Stimulated activated CD8-positive, alpha-beta memory T cell treated with anti-CD3 and anti-CD28 coated beads, Interleukin-4, amount 100 ng/mL, for 24 hours (primary cell): ENCODE results near the gene DDX39A.
"Not testable (repeated sequence)": the region's sequence is repeated elsewhere in the genome, so short reads cannot be mapped to it uniquely, and the experiment has no call there.

ENCODE experiments used
- DNase-seq: peaks from one replicate; pipeline ENCODE4 v3.0.0-alpha.2; 2020; ENCODE audit warnings: low read depth

Gene DDX39A

GRCh38 chr19:14408491-14409145, 10.5 kb downstream of the DDX39A start:
- DNase-seq: no peak

- no peak for DNase-seq
Observed at GRCh38 chr19:14407605-14408484, 11.3 kb downstream of the DDX39A start.

- DNase-seq: no peak
Observed at GRCh38 chr19:14406645-14407401, 12.3 kb downstream of the DDX39A start.

GRCh38 chr19:14405758-14406644, 13.1 kb downstream of the DDX39A start:
- peak; percentile 84 for DNase-seq

- DNase-seq: no peak
Observed at GRCh38 chr19:14405380-14405757, 13.8 kb downstream of the DDX39A start.

GRCh38 chr19:14404312-14404711, 14.8 kb downstream of the DDX39A start:
- no peak for DNase-seq

GRCh38 chr19:14403145-14403930, 15.8 kb downstream of the DDX39A start:
- not testable (repeated sequence) for DNase-seq

GRCh38 chr19:14402332-14403144, 16.6 kb downstream of the DDX39A start:
- DNase-seq: no peak

GRCh38 chr19:14401468-14402195, 17.5 kb downstream of the DDX39A start:
- DNase-seq: no peak

GRCh38 chr19:14400951-14401431, 18.1 kb downstream of the DDX39A start:
- DNase-seq: no peak

- DNase-seq: not testable (repeated sequence)
Observed at GRCh38 chr19:14397168-14397567, 22.0 kb downstream of the DDX39A start.

- not testable (repeated sequence) for DNase-seq
Observed at GRCh38 chr19:14396730-14397129, 22.4 kb downstream of the DDX39A start.

GRCh38 chr19:14395710-14396336, 23.3 kb downstream of the DDX39A start:
- no peak for DNase-seq

GRCh38 chr19:14395262-14395661, 23.9 kb downstream of the DDX39A start:
- no peak for DNase-seq

- DNase-seq: no peak
Observed at GRCh38 chr19:14394167-14394566, 25.0 kb downstream of the DDX39A start.

GRCh38 chr19:14393329-14393728, 25.8 kb downstream of the DDX39A start:
- DNase-seq: no peak

GRCh38 chr19:14391156-14391821, 27.9 kb downstream of the DDX39A start:
- no peak for DNase-seq

- DNase-seq: no peak
Observed at GRCh38 chr19:14390548-14390947, 28.6 kb downstream of the DDX39A start.
